Esophagus mucosa (tissue), 1 donor: Measurements from ENCODE around the gene TEAD4. TPM values are rescaled to one million over a fixed set of nuclear protein-coding genes. Genes with fewer than 3 reads are reported as not detected.

ENCODE experiments used
- ATAC-seq: fragments of 200-7000 bp; cut with Tn5 transposase; one replicate; pipeline ENCODE4 v1.9.1; 2020
- total RNA-seq: library from RNA; stranded (reverse); gene quantifications from one replicate; pipeline ENCODE4 v1.2.4, GENCODE V29; 2023
- donor health status: DM: yes; HTN: yes; CAD: no.

Gene TEAD4
- total RNA-seq, 1 donor from 2014 or later = 11.0 TPM

- ATAC-seq = peak; percentile 72
Measured at GRCh38 chr12:3034067-3034750, 75.0 kb downstream of the TEAD4 start.

- ATAC-seq = no peak
Measured at GRCh38 chr12:3035171-3035570, 76.0 kb downstream of the TEAD4 start.

GRCh38 chr12:3035815-3036702, 76.9 kb downstream of the TEAD4 start:
- ATAC-seq = no peak

GRCh38 chr12:3036901-3037600, 77.9 kb downstream of the TEAD4 start:
- ATAC-seq = no peak

GRCh38 chr12:3038166-3038565, 79.0 kb downstream of the TEAD4 start:
- no peak for ATAC-seq

- ATAC-seq = no peak
Measured at GRCh38 chr12:3038926-3039510, 79.8 kb downstream of the TEAD4 start.

- no peak for ATAC-seq
Measured at GRCh38 chr12:3040026-3040656, 80.9 kb downstream of the TEAD4 start.

GRCh38 chr12:3040663-3041544, 81.7 kb downstream of the TEAD4 start:
- ATAC-seq = no peak

GRCh38 chr12:3041558-3042164, 82.5 kb downstream of the TEAD4 start:
- ATAC-seq = peak; percentile 53

GRCh38 chr12:3042394-3042793, 83.2 kb downstream of the TEAD4 start:
- ATAC-seq = no peak

GRCh38 chr12:3042826-3043225, 83.6 kb downstream of the TEAD4 start:
- ATAC-seq = no peak

GRCh38 chr12:3043406-3043805, 84.2 kb downstream of the TEAD4 start:
- ATAC-seq = no peak

- no peak for ATAC-seq
Measured at GRCh38 chr12:3044141-3044630, 85.0 kb downstream of the TEAD4 start.

GRCh38 chr12:3045494-3045893, 86.3 kb downstream of the TEAD4 start:
- no peak for ATAC-seq

GRCh38 chr12:3045989-3046388, 86.8 kb downstream of the TEAD4 start:
- ATAC-seq = no peak

GRCh38 chr12:3046441-3047200, 87.4 kb downstream of the TEAD4 start:
- ATAC-seq = peak; percentile 56

- ATAC-seq = no peak
Measured at GRCh38 chr12:3047961-3048360, 88.8 kb downstream of the TEAD4 start.

- ATAC-seq = no peak
Measured at GRCh38 chr12:3048540-3048939, 89.3 kb downstream of the TEAD4 start.

- no peak for ATAC-seq
Measured at GRCh38 chr12:3049176-3049575, 90.0 kb downstream of the TEAD4 start.
